Stimulated activated CD8-positive, alpha-beta memory T cell treated with anti-CD3 and anti-CD28 coated beads, Interleukin-15, amount 100 ng/mL, for 1 hour (primary cell): ENCODE results near the gene PSMB7.

Experiments
- DNase-seq: peaks from one replicate; pipeline ENCODE4 v3.0.0-alpha.2; 2020; ENCODE audit warnings: low read depth

The PSMB7 gene

DNA sequence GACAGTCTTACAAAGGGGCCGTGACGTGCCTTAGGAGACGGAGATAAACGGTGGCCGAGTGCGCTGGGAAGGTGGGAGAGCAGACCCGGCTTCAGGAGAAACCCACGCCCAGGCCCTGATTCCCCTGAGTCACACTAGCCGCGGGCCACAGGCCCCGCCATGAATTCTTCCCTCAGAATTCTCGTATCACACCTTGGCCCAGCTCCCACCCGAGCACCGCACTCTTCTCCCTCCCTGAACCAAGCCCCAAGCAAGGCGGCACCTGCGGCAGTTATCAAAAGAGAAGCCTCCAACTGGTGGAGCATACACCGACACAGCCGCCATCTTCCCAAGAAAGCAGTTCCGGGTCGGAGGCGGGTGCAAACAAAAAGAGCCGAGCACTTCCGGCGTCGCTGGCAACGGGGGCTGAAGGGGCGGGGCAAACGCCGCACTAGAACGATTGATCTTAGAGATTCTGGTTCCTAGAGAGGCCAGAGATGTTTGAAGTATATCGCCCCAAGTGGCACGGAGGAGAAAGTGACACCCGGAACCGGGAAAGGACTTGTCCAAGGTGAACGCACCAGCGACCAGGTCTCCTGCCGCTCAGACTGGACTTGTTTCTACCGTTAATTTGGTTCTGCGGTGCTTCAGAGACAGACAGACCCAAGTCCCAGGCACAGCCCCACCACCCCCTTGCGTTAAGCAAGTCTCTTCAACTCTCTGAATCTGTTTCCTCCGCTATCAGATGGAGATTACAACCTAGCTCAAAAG is at the start of gene PSMB7:
TSS of gene PSMB7 (minus strand) at position 341 of the 750 bp plus-strand sequence. CDS start at position 324, 17 bp downstream.
- peak; percentile 97 for DNase-seq

DNA sequence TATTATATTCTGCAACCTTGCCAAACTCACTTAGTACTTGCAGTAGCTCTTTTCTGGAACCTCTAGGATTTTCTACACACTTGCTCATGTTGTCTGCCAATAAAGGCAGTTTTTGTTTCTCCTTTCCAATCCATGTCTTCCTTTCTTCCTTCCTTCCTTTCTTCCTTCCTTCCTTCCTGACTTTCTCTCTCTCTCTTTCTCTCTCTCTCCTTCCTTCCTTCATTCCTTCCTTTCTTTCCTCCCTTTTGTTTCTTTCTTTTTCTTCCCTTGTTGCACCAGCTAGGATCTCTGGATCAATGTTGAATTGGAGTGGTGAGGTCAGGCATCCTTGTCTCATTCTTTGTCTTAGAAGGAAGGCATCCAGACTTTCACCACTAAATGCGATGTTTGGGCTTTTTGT is 47.5 kb upstream of the PSMB7 start:
- DNase-seq = no peak

DNA sequence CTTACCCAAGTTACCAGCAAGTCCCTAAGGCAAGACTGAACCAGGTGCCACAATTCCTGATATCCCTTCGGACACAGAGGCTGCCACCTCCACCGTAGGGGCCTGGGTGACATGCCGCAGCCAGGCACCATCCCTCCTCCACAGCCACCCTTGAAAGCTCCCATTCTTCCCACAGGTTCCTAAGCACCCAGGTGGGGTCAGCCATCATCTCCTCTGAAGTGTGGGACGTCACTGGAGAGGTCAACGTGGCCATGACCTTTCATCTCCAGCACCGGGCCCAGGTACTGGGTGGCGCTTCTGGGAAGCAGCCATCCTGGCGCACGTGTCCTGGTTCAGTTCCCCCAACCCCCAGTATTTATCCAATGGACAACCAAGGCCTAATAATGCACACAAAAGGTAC is 43.2 kb upstream of the PSMB7 start:
- DNase-seq = no peak

DNA sequence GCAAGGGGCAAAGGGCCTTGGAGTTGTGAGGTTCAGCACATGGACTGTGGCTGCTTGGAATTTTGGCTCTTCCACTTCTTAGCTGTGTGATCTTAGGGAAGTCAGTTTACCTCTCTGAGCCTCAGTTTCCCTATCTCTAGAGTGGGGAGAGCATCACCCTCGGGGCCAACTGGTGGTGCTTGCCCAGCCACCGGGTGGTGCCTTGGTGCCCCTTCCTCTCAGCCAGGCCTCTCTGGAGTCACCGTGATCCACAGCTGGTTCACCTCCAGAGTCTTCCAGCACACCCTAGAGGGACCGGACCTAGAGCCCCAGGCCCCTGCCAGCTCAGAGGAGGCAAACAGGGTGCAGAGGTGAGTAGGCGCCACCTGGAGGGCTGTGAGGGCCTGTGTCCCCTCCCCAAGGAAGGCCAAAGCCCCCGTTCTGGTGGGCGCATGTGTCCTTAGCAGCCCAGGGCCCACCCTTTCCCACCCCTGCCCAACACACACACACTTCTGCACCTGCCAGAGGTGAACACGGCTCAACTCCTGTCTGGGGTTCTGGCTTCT is 42.7 kb upstream of the PSMB7 start:
- DNase-seq = no peak

DNA sequence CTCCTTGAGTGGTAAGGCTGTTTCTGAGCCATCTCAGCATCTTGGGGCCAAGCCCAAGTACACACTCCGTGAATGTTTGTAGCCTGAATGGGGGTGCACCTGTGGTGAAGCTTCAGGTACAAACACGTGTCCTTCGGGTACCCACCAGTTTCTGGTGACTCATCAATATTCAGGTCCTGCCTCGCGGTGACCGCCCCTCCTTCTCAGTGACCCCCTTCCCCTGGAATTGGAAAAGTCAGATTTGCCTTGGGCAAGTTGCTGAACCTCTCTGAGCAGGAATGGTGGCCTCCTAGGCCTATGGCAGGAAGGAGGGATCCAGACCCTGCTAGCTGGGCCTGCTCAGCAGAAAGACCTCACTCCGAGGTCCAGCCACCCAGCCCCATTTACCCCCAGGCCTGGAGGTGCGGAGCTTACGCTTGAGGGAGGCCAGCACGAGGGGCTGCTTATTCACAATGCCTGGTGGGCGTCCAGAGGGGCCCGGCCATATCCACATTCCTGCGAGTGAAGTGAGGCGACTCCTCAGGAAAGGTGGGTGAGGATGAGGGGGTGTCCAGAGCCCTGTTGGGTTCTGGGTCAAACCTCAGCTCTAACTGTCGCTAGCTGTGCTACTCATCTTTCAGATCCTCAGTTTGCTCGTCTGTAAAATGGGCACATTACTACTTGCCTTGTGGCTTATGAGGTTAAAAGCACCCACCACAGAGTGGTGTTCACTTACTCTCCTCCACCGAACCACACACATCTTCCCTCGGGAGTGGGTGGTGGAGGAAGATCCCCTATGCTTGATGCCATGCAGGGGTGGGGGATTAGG is 42.0 kb upstream of the PSMB7 start:
- DNase-seq = no peak

DNA sequence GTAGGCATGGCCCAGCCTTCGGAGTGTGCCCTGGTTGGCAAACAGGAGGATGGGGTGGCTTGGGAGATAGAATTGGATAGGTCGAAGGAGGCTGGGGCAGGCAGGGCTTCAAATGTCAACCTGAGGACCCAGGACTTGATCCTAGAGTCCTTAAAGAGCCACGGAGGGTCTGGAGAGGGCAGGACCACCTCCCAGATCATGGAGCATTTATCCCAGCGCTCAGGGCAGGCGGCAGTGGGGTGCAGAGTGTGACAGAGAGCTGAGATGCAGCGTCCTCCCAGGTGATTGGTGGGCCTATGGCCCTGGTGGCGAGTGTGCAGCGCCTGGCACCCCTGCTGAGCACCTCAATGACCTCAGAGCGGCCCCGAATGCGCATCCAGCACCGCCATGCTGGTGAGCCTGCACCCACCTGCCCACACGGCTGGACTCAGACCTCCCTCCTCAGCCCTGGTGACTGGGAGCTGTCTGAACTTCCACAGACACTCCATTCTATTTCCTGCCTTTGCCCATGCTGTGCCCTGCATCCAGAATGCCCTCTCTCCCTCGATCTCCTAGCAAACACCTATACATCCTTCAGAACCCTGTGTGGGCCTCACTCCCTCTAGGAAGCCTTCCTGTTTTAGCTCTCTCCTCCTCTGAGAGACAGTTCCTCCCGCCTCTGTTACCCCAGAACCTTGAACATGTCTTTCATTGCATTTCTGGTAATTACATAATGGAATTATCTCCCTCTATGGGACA is 41.3 kb upstream of the PSMB7 start:
- DNase-seq = no peak

DNA sequence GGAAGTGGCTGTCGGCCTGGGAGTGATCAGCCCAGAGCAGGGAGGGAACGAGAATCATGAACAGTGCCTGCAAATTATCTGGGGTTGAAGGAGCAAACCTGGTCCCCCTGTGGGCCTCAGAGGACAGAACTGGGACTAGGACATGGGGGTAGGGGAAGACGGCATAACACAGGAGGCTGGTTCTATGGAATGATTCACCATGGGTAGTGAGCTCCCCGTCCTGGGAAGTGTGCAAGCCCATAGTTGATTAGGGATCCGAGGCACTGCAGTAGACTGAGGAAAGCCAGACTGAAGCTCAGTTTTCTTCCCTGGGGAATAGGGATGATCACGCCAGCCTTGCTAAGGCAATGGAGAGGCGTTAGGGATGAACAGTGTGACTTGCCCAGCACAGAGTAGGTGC is 40.6 kb upstream of the PSMB7 start:
- no peak for DNase-seq

DNA sequence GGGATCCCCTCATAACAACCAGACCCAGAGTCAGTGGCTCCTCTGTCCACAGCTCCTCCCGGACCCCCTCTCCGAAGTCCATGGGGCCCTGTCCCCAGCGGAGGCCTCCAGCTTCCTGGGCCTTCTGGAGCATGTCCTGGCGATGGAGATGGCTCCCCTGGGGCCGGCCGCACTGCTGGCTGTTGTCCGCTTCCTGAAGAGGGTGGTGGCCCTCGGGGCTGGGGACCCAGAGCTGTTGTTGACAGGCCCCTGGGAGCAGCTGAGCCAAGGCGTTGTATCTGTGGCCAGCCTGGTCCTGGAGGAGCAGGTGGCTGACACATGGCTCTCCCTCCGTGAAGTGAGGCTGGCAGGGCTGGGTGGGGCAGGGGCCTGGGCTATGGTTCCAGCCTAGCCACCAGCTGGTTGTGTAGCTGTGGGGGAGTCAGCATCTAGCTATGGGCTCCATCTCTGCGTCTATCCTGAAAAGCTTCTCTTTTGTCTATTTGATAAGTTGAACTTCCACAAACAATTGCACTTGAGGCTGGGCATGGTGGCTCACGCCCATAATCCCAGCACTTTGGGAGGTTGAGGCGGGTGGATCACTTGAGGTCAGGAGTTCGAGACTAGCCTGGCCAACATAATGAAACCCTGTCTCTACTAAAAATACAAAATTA is 39.7 kb upstream of the PSMB7 start:
- DNase-seq = no peak

DNA sequence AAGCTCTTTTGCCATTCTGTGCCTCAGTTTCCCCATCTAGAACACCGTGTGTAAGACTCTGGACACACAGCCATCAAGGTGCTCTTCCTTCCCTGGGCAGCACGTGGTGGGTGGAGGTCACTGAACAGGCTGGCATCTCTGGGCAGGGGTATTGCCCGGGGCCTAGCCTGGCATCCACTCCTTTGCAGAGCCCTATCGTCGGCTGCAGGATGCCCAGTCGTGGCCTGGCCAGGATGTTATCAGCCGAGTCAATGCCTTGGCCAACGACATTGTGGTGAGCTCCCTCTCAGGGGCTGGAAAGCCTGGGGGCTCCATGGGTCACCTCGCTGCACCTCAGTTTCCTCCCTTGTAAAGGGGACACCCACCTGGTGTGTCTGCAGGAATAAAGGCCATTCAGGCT is 39.1 kb upstream of the PSMB7 start:
- no peak for DNase-seq

DNA sequence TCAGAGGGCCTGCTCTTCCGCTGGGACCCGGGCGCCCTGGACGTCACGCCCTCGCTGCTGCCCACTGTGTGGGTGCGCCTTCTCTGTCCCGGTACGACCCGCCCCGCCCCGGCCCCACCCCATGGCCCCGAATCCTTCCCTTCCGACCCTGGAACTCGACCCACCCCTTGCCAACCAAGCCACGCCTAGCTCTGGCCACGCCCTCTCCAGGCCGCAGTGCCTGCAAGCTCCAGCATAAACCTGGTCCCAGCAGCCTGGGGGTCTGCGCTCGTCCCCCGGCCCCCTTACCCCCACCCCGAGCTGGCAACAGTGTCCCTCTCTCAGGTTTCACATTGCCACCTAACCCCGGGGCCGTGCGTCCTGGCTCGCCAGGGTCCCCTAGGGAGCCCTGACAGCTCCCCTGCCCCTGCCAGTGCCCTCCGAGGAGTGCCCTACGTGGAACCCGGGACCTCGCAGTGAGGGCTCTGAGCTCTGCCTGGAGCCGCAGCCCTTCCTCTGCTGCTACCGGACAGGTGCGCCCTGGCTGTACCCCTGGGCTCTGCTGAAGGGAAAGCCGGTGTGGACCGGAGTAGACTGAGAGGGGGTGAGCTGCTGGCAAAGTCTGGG is 38.4 kb upstream of the PSMB7 start:
- DNase-seq = no peak

DNA sequence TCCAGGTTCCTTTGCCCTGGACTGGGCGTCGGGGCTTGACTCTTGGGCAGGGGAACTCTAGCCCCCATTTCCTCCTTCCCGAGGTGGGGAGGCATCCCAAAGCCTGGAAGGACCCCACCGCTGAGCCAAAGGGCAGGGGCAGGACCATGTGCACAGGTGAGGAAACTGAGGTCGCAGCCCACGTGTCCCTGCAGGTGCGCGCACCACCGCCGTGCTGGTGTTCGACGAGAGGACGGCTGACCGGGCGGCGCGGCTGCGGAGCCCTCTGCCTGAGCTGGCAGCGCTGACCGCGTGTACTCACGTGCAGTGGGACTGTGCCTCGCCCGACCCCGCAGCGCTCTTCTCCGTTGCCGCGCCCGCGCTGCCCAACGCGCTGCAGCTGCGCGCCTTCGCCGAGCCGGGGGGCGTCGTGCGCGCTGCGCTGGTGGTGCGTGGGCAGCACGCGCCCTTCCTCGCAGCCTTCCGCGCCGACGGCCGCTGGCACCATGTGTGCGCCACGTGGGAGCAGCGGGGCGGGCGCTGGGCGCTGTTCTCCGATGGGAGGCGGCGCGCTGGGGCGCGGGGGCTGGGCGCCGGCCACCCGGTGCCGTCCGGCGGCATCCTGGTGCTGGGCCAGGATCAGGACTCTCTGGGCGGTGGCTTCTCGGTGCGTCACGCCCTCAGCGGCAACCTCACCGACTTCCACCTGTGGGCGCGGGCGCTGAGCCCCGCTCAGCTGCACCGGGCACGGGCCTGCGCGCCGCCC is 37.8 kb upstream of the PSMB7 start:
- no peak for DNase-seq

DNA sequence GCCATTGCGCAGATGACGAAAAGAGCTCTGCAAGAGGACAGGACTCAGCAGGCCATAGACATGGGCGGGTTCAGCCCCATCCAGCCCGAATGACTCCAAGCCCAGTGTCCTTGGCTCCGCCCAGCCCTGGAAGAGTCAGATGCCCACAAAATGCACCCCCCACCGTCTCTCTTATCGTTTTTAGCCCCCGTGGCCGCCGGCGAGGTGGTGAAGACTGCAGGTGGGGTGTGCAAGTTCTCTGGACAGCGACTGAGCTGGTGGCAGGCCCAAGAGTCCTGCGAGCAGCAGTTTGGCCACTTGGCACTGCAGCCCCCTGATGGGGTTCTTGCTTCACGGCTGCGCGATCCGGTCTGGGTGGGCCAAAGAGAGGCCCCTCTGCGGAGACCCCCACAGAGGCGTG is 37.1 kb upstream of the PSMB7 start:
- DNase-seq = no peak

DNA sequence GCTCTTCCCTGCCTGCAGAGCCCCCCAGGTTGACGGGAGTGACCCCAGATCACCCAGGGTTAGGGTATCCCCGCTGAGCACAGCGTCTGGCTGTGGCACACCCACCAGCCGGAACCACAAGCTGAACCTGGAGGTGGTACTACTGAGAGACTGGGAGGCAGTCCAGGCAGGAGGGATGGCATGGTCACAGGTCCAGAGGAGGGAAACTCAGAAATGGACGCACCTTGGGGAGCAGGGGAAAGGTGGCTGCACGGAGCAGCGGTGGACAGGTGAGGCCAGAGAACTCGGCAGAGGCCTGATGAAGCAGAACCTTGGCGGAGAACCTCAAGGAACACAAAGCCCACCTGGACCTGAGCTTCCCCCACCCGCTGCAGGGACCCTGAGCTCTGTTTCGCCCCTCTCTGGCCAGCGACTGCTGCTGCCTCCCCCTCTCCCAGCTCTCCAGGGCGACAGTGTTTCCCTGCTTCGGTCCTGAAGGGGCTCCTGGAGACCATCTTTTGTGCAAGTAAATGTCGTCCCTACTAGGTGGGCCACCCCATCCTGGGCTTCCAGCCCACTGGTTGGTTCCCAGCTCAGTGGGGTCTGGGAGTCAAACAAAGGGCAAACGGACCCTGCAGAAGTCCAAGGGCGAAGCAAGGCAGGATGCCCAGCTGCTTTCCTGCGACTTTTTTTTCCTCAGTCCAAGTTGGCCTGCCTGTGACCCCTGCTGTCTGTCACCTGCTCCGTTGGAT is 35.9 kb upstream of the PSMB7 start:
- DNase-seq = no peak

DNA sequence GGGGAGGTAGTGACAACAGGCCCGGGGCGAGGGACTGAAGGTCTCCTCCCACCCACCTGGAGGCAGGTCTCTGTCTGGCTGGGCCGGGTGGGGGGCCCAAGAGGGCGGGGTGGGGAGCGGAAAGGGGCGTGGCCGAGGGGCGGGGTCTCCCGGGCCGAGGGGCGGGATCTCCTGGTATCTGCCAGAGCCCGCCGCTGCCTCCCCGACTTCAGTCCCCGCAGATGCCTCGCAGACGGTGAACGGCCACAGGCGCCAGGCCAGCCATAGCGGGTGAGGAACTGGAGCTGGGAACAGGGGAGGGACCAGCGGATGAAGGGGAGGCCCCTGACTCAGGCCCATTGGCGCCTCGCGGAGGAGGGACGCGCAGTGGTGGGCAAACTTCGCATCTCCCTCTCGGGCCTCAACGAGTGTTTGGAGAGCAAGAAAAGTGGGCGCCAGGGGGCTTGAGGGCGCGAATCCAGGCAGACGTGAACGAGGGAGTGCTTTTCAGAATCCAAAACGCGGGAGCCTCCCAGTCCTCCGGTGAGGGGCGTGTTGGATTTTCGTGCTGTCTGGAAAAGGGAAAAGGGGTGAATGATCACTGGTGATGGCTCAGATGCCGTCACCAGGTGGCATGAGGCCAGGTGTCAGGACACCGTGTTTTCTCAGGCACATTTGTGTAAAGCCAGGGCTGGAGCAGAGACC is 35.1 kb upstream of the PSMB7 start, which contains the start of gene ADGRD2:
TSS of gene ADGRD2 (plus strand) at position 211 of the 684 bp plus-strand sequence. CDS start 1,216 bp downstream, outside the sequence.
- DNase-seq = no peak

DNA sequence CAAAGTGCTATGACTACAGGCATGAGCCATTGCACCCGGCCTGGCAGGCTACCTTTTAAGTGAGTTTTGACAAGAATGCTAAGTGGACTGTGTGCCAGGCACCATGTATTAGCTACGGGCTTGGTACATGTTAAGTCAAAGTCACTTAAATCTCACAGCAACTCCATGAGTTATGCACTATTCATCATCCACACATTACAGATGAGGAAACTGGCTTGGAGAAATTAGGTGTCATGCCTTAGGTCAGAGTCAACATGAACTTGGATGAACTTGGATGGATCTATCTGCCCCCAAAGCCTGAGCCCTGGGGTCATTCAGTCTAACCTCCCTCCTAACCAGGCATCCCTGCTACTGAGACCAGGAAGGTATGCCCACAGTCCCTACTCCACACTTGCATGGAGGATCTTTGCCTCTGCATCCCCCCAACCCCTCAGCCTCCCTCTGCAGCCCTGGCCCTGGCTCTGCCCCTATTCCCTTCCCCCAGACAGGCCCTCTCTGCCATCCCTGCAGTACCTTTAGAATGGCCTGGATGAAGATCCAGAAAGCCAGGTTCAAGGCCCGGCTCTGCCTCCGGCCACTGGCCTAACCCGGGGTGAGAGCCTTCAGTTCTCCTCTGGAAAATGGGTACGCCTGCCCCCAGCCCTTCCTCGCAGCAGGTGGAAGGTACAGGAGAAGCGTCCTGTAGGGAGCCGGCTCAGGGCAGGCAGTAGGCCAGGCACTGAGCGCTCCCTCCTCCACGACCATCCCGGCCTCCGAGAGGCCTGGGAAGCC is 34.3 kb upstream of the PSMB7 start:
- no peak for DNase-seq

DNA sequence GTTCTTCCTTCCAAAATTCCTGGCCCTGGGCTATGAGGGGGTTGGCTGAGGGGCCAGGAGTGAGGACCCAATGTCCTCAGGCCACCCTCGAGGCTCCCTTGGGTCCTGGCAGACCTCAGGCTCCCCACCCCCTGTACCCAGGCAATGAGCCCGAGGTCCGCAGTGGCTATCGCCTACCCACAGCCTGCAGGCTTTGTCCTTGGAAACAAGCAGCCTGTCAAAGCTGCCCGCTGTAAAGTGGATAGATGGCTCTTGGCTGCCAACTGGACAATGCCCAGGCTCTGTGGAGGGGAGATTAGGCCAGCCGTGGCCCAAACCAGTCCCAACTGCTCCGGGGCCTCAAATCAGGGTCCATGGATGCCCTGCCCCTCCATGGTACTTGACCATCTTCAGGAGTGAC is 32.8 kb upstream of the PSMB7 start:
- DNase-seq = no peak

DNA sequence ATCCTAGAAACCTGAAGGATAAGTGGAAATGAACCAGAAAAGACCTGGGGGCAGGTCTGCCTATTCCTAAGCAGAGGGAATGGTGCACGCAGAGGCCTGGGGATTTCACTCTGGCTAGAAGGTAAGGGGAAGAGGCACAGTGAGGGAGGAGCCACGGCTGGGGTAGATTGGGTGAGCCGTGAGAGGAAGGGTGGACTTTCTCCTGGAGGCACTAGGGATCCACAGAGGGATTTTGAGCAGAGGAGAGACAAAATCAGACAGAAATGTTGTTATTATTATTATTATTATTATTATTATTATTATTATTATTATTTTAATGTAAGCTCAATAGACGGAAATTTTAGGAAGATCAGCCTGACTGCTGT is 32.0 kb upstream of the PSMB7 start:
- no peak for DNase-seq

DNA sequence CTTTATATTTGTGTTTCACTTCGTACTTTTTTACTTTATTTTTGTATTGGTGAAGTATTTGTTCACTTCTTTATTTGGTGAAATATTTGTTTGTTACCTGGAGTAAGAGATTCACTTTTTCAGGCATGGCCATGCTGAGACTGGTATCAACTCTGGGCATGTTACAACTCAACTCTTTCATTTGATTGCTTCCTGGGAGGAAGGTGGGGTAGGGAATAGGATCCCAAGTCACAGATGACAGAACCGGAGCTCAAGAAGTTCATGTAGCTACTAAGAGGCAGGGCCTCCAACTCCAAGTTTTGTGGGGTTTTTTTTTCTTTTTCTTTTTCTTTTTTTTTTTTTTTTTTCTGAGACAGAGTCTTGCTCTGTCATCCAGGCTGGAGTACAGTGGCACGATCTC is 28.9 kb upstream of the PSMB7 start:
- no peak for DNase-seq

DNA sequence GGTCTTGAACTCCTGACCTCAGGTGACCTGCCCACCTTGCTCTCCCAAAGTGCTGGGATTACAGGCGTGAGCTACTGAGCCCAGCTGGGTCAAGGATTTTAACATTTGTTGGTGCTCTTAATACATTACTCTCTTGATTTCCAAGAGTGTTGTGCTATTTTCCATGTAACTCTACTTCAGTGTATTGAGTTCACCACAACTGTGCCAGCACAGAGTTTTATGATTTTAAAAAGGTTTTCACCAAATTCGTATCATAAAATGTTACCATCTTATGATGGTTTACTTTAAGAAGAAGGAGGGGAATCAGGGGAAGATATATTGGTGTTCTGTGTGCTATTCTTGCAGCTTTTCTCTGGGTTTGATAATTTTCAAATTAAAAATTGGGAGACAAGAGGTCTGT is 28.4 kb upstream of the PSMB7 start:
- DNase-seq = no peak
